GM12801 (cell line): Measurements from ENCODE around the gene TCP11.

Experiments used
- CTCF ChIP-seq: IDR thresholded peaks from one replicate; pipeline ENCODE4 v1.5.1; 2011; ENCODE audit warnings: control low read depth; ENCODE audit not compliant: insufficient read length; ENCODE audit errors: extremely low read depth

Gene TCP11

GRCh38 chr6:35128042-35128441 is 13.1 kb downstream of the TCP11 start:
- TF ChIP-seq CTCF: no peak

GRCh38 chr6:35124356-35124755 is 16.8 kb downstream of the TCP11 start:
- TF ChIP-seq CTCF: no peak

GRCh38 chr6:35120746-35121145 is 20.4 kb downstream of the TCP11 start:
- no peak for TF ChIP-seq CTCF

GRCh38 chr6:35108309-35108885 is 32.7 kb downstream of the TCP11 start:
- no peak for TF ChIP-seq CTCF

GRCh38 chr6:35105078-35105477 is 36.1 kb downstream of the TCP11 start:
- no peak for TF ChIP-seq CTCF

GRCh38 chr6:35099116-35099515 is 42.0 kb downstream of the TCP11 start:
- TF ChIP-seq CTCF: no peak

- TF ChIP-seq CTCF: no peak
These were observed 44.8 kb downstream of the TCP11 start for GRCh38 chr6:35096129-35096862.
